Astrocyte of the hippocampus (primary cell): ENCODE measurements around the gene PLEKHM3.
"Not testable (repeated sequence)": the region's sequence is repeated elsewhere in the genome, so short reads cannot be mapped to it uniquely, and the experiment has no call there.

Experiments
- DNase-seq: peaks from one replicate; pipeline ENCODE4 v3.0.0; 2011; ENCODE audit warnings: low read depth, low spot score

PLEKHM3 gene

GRCh38 chr2:207950063-207950760, 75.1 kb downstream of the PLEKHM3 start:
- peak; percentile 20 for DNase-seq

GRCh38 chr2:207949245-207949644, 76.1 kb downstream of the PLEKHM3 start:
- not testable (repeated sequence) for DNase-seq

GRCh38 chr2:207944979-207945600, 80.2 kb downstream of the PLEKHM3 start:
- no peak for DNase-seq

GRCh38 chr2:207944334-207944733, 81.0 kb downstream of the PLEKHM3 start:
- no peak for DNase-seq

- DNase-seq: no peak
Measured at GRCh38 chr2:207939342-207940108, 85.8 kb downstream of the PLEKHM3 start.

GRCh38 chr2:207938886-207939285, 86.4 kb downstream of the PLEKHM3 start:
- DNase-seq: no peak

- DNase-seq: no peak
Measured at GRCh38 chr2:207938415-207938814, 86.9 kb downstream of the PLEKHM3 start.

GRCh38 chr2:207937823-207938222, 87.5 kb downstream of the PLEKHM3 start:
- DNase-seq: no peak

- DNase-seq: no peak
Measured at GRCh38 chr2:207937253-207937652, 88.1 kb downstream of the PLEKHM3 start.

- DNase-seq: no peak
Measured at GRCh38 chr2:207936380-207936779, 88.9 kb downstream of the PLEKHM3 start.

- no peak for DNase-seq
Measured at GRCh38 chr2:207935991-207936370, 89.3 kb downstream of the PLEKHM3 start.

GRCh38 chr2:207935121-207935990, 90.0 kb downstream of the PLEKHM3 start:
- no peak for DNase-seq

GRCh38 chr2:207934720-207935119, 90.6 kb downstream of the PLEKHM3 start:
- no peak for DNase-seq

GRCh38 chr2:207933396-207934065, 91.8 kb downstream of the PLEKHM3 start:
- no peak for DNase-seq

- DNase-seq: no peak
Measured at GRCh38 chr2:207932106-207932505, 93.2 kb downstream of the PLEKHM3 start.

- DNase-seq: no peak
Measured at GRCh38 chr2:207930747-207931146, 94.6 kb downstream of the PLEKHM3 start.

- DNase-seq: no peak
Measured at GRCh38 chr2:207929923-207930322, 95.4 kb downstream of the PLEKHM3 start.

- no peak for DNase-seq
Measured at GRCh38 chr2:207928079-207928478, 97.2 kb downstream of the PLEKHM3 start.

- no peak for DNase-seq
Measured at GRCh38 chr2:207926989-207927300, 98.4 kb downstream of the PLEKHM3 start.

GRCh38 chr2:207926133-207926988, 99.0 kb downstream of the PLEKHM3 start:
- DNase-seq: peak; percentile 72
